NT2/D1 (cell line): ENCODE results near the gene DNAH1.

ENCODE experiments used
- SUZ12 ChIP-seq: IDR thresholded peaks from 2 replicates; pipeline ENCODE4 v1.6.1; 2011; ENCODE audit not compliant: insufficient read length, insufficient read depth; ENCODE audit errors: extremely low read depth
- YY1 ChIP-seq: IDR thresholded peaks from 2 replicates; pipeline ENCODE4 v1.6.1; 2011; ENCODE audit not compliant: insufficient read length, insufficient read depth
- ZNF274 ChIP-seq: IDR thresholded peaks from 2 replicates; pipeline ENCODE4 v1.6.1; 2011; ENCODE audit warnings: mild to moderate bottlenecking, low read depth, low read length

GRCh38 chr3:52392216-52392930 is 76.3 kb downstream of the DNAH1 start:
- no peak for TF ChIP-seq YY1
- TF ChIP-seq SUZ12 = no peak
- TF ChIP-seq ZNF274 = no peak
